Heart left ventricle (tissue), 13 donors: ENCODE measurements around the gene USP6NL.

Experiments
- POLR2A ChIP-seq, 2 donors: fragments of 450-650 bp; IDR thresholded peaks; one replicate each; pipeline ENCODE4 v1.6.1; 2017; ENCODE audit warnings: antibody characterized with exemption in 2 of 2, mild to moderate bottlenecking in 2 of 2, moderate library complexity in 2 of 2
- TF ChIP-seq, protein P1 (sequence below), 12 donors: fragments of 200-600 bp; sonication (generic) in 4 of 12; IDR thresholded peaks; one replicate each; pipeline versions ENCODE4 v1.5.0 to v1.8.0; 2018 to 2022; ENCODE audit warnings: antibody characterized with exemption in 12 of 12, mild to moderate bottlenecking in 5 of 12
- donor health status: ischemic (EF 13 %, LVEDD 7.1; RV severe dilation, severe dysfunction).
- donor health status: DM: no; HTN: yes; CAD: no.
- donor health status: DM: no; HTN: no; CAD: no.
- donor health status: ischemic (EF 25% LVEDD 6.9; RV normal size, moderate dysfunction).
- donor health status: ischemic (EF 25% LVEDD 5.7; RV mildly dilated, moderate dysfunction).
- donor health status: ischemic (EF 35%, LVEDD 5.7; RV mildly dilated, moderate dysfunction).
- donor health status: nonischemic (EF 11% LVEDD 7.7; RV severe dilation, severe dysfunction).
- donor health status: DM: yes; HTN: yes; CAD: no.
- donor health status: PGD.
- donor health status: ischemic (EF 29% LVEDD 5.4; RV normal size, mild dysfunction).
- donor health status: nonischemic (EF 23%, LVEDD 6.1; RV moderate dilation, normal function).

DNA sequence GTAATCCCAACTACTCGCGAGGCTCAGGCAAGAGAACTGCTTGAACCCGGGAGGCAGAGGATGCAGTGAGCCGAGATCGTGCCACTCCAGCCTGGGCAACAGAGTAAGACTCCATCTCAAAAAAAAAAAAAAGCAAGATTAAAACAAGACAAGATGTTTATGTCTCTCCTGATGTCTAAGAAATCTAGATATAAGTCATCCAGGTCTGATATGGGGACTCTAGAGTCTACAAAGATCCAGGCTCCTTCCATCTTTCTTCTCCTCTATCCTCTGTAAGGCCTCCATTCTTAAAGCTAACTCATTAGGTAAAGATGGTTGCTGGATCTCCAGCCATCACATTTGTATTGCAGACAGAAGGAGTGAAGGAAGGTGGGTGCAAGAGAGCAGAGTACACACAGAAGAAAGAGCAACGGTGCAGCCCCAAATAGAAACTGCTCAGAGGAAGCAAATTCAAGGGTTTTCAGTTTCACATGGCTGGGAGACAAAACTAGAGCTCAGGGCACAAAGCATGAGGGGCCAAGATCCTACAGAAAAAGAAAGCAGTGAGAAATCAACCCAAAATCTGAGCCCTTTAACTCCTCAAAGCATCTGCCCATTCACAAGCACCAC is 57.6 kb downstream of the USP6NL start:
- TF ChIP-seq, protein P1, sequence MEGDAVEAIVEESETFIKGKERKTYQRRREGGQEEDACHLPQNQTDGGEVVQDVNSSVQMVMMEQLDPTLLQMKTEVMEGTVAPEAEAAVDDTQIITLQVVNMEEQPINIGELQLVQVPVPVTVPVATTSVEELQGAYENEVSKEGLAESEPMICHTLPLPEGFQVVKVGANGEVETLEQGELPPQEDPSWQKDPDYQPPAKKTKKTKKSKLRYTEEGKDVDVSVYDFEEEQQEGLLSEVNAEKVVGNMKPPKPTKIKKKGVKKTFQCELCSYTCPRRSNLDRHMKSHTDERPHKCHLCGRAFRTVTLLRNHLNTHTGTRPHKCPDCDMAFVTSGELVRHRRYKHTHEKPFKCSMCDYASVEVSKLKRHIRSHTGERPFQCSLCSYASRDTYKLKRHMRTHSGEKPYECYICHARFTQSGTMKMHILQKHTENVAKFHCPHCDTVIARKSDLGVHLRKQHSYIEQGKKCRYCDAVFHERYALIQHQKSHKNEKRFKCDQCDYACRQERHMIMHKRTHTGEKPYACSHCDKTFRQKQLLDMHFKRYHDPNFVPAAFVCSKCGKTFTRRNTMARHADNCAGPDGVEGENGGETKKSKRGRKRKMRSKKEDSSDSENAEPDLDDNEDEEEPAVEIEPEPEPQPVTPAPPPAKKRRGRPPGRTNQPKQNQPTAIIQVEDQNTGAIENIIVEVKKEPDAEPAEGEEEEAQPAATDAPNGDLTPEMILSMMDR (IDR thresholded peaks at IDR 0.05) = no peak
- no peak for TF ChIP-seq POLR2A (IDR thresholded peaks at IDR 0.05)
